ENCODE results near the gene SIRT2.
"Not testable (repeated sequence)": the region's sequence is repeated elsewhere in the genome, so short reads cannot be mapped to it uniquely, and the experiment has no call there.

Gene SIRT2

GRCh38 chr19:38899447-38900201, at the start of gene SIRT2, which contains the start of gene NFKBIB:
SIRT2 (minus strand) TSS chr19:38899618; CDS start chr19:38899521, 97 bp downstream.
NFKBIB (plus strand) TSS chr19:38899969; CDS start chr19:38900033, 64 bp downstream.
- peak; percentile 96 for DNase-seq

- DNase-seq, result no peak
Observed at GRCh38 chr19:38946229-38947010, 47.0 kb upstream of the SIRT2 start.

- no peak for DNase-seq
Observed at GRCh38 chr19:38945562-38946228, 46.3 kb upstream of the SIRT2 start.

GRCh38 chr19:38944981-38945506, 45.6 kb upstream of the SIRT2 start:
- no peak for DNase-seq

- DNase-seq, result no peak
Observed at GRCh38 chr19:38942471-38943181, 43.2 kb upstream of the SIRT2 start.

- DNase-seq, result no peak
Observed at GRCh38 chr19:38941979-38942378, 42.6 kb upstream of the SIRT2 start.

GRCh38 chr19:38941466-38941865, 42.0 kb upstream of the SIRT2 start:
- not testable (repeated sequence) for DNase-seq

- no peak for DNase-seq
Observed at GRCh38 chr19:38939957-38940356, 40.5 kb upstream of the SIRT2 start.

GRCh38 chr19:38933544-38933943, 34.1 kb upstream of the SIRT2 start:
- no peak for DNase-seq

- DNase-seq, result no peak
Observed at GRCh38 chr19:38932425-38933179, 33.2 kb upstream of the SIRT2 start.

- DNase-seq, result no peak
Observed at GRCh38 chr19:38931521-38931793, 32.0 kb upstream of the SIRT2 start.

GRCh38 chr19:38930776-38931520, 31.5 kb upstream of the SIRT2 start, which contains the start of gene MRPS12:
MRPS12 (plus strand) TSS chr19:38930944; CDS start chr19:38931295, 351 bp downstream.
- peak; percentile 98 for DNase-seq

GRCh38 chr19:38929929-38930775, 30.7 kb upstream of the SIRT2 start, which contains the start of gene SARS2:
SARS2 (minus strand) TSS chr19:38930763; CDS start chr19:38930736, 27 bp downstream.
- DNase-seq, result peak; percentile 93

- DNase-seq, result no peak
Observed at GRCh38 chr19:38928391-38929001, 29.1 kb upstream of the SIRT2 start.

GRCh38 chr19:38924388-38924787, 25.0 kb upstream of the SIRT2 start:
- DNase-seq, result no peak

GRCh38 chr19:38922482-38922881, 23.1 kb upstream of the SIRT2 start:
- no peak for DNase-seq

GRCh38 chr19:38921420-38922274, 22.2 kb upstream of the SIRT2 start:
- no peak for DNase-seq

- DNase-seq, result no peak
Observed at GRCh38 chr19:38920602-38921419, 21.4 kb upstream of the SIRT2 start.
